Fibroblast of villous mesenchyme (primary cell): ENCODE measurements around the gene EID2. TPM values are rescaled to one million over a fixed set of nuclear protein-coding genes. Genes with fewer than 3 reads are reported as not detected.

Experiments used
- DNase-seq: peaks from one replicate; pipeline ENCODE4 v3.0.0-alpha.2; 2010; ENCODE audit warnings: low read depth
- H3K4me3 ChIP-seq: 2 replicates; pipeline ENCODE4 v1.5.1; 2011; ENCODE audit warnings: low read depth, mild to moderate bottlenecking, low read length
- total RNA-seq: library from RNA; depleted of rRNA; stranded (reverse); fragments of >200 nt; gene quantifications from 2 replicates; pipeline ENCODE4 v1.2.3, GENCODE V29; 2012
- TF ChIP-seq, protein P1 (sequence below): IDR thresholded peaks from 2 replicates; pipeline ENCODE4 v1.5.1; 2012; ENCODE audit warnings: low read depth, mild to moderate bottlenecking, low read length; ENCODE audit not compliant: insufficient read depth

Gene EID2
- total RNA-seq, 1 donor, result 10.8 TPM

- H3K4me3 ChIP-seq, result no peak overlapping the region
- DNase-seq, result no peak
- TF ChIP-seq, protein P1, sequence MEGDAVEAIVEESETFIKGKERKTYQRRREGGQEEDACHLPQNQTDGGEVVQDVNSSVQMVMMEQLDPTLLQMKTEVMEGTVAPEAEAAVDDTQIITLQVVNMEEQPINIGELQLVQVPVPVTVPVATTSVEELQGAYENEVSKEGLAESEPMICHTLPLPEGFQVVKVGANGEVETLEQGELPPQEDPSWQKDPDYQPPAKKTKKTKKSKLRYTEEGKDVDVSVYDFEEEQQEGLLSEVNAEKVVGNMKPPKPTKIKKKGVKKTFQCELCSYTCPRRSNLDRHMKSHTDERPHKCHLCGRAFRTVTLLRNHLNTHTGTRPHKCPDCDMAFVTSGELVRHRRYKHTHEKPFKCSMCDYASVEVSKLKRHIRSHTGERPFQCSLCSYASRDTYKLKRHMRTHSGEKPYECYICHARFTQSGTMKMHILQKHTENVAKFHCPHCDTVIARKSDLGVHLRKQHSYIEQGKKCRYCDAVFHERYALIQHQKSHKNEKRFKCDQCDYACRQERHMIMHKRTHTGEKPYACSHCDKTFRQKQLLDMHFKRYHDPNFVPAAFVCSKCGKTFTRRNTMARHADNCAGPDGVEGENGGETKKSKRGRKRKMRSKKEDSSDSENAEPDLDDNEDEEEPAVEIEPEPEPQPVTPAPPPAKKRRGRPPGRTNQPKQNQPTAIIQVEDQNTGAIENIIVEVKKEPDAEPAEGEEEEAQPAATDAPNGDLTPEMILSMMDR, result no peak
Measured at GRCh38 chr19:39525205-39525604, 14.8 kb downstream of the EID2 start.

DNA sequence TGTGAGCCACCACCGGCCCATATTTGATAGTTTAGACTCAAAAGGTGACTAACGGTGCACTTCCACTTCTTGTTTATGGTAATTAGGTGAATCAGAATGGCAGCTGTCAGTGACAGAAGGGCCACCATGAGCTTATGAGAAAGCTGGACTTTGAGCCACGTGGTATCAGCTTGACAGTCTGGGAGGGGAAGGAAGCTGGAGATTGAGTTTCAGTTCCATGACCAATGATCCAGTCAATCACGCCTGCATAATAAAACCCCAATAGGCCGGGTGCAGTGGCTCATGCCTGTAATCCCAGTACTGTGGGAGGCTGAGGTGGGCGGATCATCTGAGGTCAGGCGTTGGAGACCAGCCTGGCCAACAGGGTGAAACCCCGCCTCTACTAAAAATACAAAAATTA, 15.5 kb downstream of the EID2 start:
- TF ChIP-seq, protein P1, result no peak
- no peak overlapping the region for H3K4me3 ChIP-seq
- DNase-seq, result no peak

- H3K4me3 ChIP-seq, result no peak overlapping the region
- TF ChIP-seq, protein P1, result no peak
- DNase-seq, result no peak
Measured at GRCh38 chr19:39520541-39521484, 19.1 kb downstream of the EID2 start.

- DNase-seq, result no peak
Measured at GRCh38 chr19:39518975-39519374, 21.0 kb downstream of the EID2 start.

DNA sequence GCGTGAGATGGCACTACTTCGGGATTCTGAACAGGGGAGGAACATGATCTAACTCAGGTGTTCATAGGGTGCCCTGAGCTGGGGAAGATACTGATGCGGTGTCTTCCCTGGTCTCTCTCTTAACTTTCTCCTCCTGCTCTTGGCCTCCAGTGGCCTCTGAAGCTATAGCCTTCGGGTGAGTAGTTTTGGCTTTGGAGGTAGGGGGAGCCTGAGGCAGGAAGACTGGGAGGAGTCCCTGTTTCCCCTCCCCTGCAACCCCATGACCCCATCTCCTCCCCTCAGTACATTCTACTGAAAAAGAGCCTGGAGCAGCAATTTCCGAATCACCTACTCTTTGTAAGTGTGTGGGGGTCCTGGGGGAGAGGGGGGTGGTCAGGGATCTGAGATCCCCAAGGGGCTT, 21.5 kb downstream of the EID2 start:
- TF ChIP-seq, protein P1, result no peak
- no peak overlapping the region for H3K4me3 ChIP-seq
- DNase-seq, result no peak

More at GRCh38 chr19:39518975-39519374, 21.0 kb downstream of the EID2 start:
- TF ChIP-seq, protein P1, result no peak
- H3K4me3 ChIP-seq, result no peak overlapping the region

DNA sequence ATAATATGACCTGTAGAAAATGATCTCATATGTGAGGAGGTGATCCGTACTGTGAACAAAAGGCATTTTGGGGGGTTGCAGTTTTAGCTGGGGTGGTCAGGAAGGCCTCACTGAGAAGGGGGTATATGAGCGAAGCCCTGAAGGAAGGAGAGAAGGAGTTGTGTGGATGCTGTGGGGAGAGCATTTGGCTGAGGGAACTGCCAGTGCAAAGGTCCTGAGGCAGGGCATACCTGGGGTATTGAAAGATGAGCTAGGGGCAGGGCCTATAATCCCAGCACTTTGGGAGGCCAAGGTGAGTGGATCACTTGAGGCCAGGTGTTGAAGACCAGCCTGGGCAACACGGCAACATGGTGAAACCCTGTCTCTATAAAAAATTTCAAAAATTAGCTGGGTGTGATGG, 22.5 kb downstream of the EID2 start:
- TF ChIP-seq, protein P1, result no peak
- DNase-seq, result no peak
- H3K4me3 ChIP-seq, result no peak overlapping the region
